Renal cortex interstitium (tissue), 11 donors: ENCODE measurements around the gene MIF. TPM values are rescaled to one million over a fixed set of nuclear protein-coding genes. Genes with fewer than 3 reads are reported as not detected.
"Not testable (repeated sequence)": the region's sequence is repeated elsewhere in the genome, so short reads cannot be mapped to it uniquely, and the experiment has no call there.

Source experiments
- DNase-seq, 11 donors: peaks; one replicate each; pipeline ENCODE4 v3.0.0-alpha.2; 2013; ENCODE audit warnings: low read depth in 9 of 11, low spot score in 4 of 11; ENCODE audit errors: extremely low read depth in 1 of 11
- polyA plus RNA-seq, 3 donors: library from polyadenylated mRNA; unstranded; fragments of 120-200 nt; gene quantifications; one replicate each; pipeline ENCODE4 v1.2.1, GENCODE V29; 2013; ENCODE audit not compliant: insufficient read length in 3 of 3

MIF gene
- polyA plus RNA-seq, 3 donors = 170 to 335 (median 300) TPM

DNA sequence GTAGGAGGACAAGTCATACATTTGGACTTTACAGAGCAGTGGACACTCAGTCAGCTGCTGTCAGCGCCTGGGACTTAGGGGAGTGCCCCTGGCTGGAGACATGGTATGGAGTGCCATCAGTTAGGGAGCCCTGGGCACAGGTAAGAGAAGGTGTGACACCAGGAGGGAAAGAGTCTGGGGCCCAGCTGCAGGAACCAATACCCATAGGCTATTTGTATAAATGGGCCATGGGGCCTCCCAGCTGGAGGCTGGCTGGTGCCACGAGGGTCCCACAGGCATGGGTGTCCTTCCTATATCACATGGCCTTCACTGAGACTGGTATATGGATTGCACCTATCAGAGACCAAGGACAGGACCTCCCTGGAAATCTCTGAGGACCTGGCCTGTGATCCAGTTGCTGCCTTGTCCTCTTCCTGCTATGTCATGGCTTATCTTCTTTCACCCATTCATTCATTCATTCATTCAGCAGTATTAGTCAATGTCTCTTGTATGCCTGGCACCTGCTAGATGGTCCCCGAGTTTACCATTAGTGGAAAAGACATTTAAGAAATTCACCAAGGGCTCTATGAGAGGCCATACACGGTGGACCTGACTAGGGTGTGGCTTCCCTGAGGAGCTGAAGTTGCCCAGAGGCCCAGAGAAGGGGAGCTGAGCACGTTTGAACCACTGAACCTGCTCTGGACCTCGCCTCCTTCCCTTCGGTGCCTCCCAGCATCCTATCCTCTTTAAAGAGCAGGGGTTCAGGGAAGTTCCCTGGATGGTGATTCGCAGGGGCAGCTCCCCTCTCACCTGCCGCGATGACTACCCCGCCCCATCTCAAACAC, 850 bp upstream of the MIF start:
- no peak for DNase-seq

- peak in 10 of 11 donors; percentile 48 to 79 (median 69) for DNase-seq
Observed at GRCh38 chr22:23894710-23895598, 771 bp downstream of the MIF start.

- DNase-seq = no peak
Observed at GRCh38 chr22:23895599-23896144, 1.5 kb downstream of the MIF start.

DNA sequence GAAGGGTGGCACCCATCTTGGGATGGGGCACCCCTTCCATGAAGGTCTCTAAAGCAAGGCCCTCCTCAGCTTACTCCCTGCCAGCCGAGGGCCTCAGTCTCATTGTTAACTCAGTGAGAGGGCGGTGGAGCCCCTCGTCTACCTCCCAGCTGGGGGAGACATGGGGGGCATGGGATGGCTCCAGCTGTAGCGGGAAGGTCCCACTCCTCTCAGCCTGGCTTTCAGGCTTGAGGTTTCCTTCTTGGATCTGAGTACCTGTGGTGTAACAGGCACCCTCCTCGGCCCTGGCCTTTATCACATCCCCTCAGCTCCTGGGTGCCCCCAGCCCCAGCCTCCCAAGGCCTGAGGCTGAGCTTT, 2.0 kb downstream of the MIF start:
- DNase-seq = no peak

- no peak for DNase-seq
Observed at GRCh38 chr22:23896523-23897186, 2.5 kb downstream of the MIF start.

GRCh38 chr22:23897320-23897719, 3.1 kb downstream of the MIF start:
- DNase-seq = no peak

- no peak for DNase-seq
Observed at GRCh38 chr22:23898006-23898974, 4.1 kb downstream of the MIF start.

DNA sequence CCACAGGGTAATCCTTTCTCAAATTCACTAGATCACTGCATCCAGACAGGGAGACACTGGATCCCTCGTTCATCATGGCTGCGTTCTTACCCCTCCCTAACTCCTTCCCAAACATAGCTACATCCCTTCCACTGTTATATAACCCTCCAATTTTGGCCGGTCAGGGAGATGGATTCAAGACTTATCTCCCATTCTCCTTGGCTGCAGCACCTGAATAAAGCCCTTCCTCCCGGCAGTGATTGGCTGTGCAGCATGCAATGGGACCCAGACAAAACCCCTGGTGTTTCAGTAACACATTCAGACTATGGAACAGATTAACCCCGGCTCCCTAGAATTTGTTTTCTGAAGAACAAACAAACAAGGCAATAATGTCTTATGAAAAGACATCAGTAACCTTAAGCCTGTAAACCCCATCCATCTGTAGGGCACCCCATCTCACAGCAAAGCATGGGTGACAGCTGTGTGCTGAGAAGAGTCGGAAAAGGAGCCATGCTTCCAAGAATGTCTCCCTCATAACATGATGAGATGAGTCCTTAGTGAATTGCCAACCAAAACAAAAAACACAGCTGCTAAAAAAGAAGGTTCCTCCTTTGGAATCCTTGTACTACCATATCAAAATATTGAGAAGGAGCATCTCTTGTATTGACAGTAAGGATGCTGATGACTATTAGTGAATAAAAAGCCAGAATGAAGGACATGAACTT, 5.0 kb downstream of the MIF start:
- no peak for DNase-seq

DNA sequence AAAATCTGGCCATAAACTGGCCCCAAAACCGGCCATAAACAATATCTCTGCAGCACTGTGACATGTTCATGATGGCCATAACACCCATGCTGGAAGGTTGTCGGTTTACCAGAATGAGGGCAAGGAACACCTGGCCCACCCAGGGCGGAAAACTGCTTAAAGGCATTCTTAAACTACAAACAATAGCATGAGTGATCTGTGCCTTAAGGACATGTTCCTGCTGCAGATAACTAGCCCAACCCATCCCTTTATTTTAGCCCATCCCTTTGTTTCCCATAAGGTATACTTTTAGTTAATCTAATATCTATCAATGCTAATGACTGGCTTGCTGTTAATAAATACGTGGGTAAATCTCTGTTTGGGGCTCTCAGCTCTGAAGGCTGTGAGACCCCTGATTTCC, 6.0 kb downstream of the MIF start:
- not testable (repeated sequence) for DNase-seq

DNA sequence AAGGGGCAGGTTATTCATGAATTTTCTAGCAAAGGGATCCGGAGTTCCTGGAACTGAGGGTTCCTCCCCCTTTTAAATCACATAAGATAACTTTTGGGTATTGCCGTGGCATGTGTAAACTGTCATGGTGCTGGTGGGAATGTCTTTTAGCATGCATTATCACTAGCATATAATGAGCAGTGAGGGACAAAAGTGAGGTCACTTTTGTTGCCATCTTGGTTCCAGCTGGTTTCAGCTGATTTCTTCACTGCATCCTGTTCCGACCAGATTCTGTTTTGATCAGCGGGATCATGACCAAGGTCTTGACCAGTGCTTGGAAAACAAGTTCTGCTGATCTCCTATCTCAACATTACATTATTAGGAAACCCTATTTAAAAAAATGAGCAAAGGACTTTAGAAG, 7.4 kb downstream of the MIF start:
- no peak for DNase-seq

DNA sequence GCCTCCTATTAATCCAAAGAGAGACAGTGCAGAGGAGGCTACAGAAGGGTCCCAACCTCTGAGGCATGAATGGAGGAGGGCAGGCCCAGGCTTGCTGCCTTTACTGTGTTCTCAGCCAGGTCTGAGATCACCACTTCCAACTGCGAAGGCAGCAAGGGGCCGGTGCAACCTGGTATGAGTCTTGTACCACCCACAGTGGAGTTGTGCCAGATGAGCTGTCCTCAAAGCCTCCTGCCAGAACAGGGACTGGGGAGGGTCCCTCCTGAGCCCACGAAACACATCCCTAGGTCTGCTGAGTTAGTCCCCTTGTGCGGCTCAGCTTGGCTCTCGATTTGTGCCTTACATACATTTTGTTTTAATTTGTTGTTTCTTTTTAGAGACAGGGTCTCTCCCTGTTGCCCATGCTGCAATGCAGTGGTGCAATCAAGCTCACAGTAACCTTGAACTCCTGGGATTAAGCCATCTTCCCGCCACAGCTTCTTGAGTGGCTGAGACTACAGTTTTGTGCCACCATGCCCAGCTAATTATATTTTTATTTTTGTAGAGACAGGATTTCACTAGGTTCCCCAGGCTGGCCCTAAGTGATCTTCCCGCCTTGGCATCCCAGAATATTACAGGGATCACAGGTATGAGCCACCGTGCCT, 9.3 kb downstream of the MIF start:
- no peak for DNase-seq

DNA sequence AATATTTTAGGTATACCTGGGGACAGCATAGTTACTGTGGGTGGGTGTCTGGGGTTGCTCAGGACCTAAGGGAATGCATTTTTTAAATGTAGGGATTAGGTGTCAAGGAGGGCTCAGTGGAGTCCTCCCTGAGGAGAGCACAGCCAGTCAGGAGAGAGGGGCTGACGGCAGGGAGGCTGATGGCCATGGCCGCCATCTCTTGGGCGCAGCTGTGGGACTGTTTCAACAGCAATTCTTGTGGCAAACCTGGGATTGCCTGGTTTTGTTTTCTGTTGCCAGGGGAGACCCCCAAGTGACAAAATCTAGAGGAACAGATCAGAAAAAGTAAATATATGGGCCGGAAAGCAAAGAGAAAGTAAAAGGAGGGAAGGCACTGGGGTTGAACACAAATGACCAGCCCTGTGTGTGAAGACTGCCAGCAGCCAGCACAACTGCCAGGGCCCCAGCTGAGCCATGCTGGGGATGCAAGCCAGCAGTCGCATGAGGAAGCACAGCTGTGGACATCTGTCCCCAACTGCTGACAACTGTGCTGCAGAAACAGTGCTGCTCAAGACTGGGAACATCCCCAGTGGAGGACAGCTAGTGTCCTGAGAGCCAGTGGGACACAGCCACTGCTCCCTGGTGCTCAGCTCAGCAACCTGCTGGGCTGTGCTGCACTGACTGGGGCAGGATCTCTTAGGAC, 10.5 kb downstream of the MIF start:
- peak in 3 of 11 donors; percentile 33 to 55 (median 46) for DNase-seq

- no peak for DNase-seq
Observed at GRCh38 chr22:23906641-23907040, 12.5 kb downstream of the MIF start.

GRCh38 chr22:23907423-23907822, 13.2 kb downstream of the MIF start:
- not testable (repeated sequence) for DNase-seq

GRCh38 chr22:23908587-23909205, 14.5 kb downstream of the MIF start:
- no peak for DNase-seq

DNA sequence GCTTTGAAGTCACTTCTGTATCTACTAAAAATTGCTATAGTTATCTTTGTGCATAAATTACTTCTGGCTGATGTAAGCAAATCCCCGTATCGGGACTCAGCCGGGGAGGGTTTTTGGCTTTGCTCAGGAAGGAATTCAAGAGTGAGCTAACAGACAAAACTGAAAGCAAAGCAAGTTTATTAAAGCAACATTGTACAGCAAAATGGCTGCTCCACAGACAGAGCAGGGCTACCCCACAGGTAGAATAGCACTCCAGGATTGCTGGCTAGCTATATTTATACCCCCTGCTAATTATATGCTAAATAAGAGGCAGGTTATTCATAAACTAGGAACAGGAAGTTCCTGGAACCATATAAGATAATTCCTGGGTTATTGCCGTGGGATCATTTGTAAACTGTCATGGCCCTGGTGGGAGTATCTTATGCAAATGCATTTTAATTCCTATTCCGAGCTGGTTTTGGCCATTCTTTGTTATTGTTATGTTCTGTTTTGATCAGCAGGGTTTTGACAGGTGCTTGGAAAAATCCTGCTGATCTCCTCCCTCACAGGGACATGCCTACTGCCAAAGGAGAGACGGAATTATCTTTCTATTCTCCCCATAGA, 15.2 kb downstream of the MIF start:
- no peak for DNase-seq
